Measurements from ENCODE around the gene SLAIN1. TPM values are rescaled to one million over a fixed set of nuclear protein-coding genes. Genes with fewer than 3 reads are reported as not detected.

Gene SLAIN1
- total and polyA plus RNA-seq, 2 of the 4 experiments (the other 2 are of a cell fraction): 0.29 to 0.36 TPM

DNA sequence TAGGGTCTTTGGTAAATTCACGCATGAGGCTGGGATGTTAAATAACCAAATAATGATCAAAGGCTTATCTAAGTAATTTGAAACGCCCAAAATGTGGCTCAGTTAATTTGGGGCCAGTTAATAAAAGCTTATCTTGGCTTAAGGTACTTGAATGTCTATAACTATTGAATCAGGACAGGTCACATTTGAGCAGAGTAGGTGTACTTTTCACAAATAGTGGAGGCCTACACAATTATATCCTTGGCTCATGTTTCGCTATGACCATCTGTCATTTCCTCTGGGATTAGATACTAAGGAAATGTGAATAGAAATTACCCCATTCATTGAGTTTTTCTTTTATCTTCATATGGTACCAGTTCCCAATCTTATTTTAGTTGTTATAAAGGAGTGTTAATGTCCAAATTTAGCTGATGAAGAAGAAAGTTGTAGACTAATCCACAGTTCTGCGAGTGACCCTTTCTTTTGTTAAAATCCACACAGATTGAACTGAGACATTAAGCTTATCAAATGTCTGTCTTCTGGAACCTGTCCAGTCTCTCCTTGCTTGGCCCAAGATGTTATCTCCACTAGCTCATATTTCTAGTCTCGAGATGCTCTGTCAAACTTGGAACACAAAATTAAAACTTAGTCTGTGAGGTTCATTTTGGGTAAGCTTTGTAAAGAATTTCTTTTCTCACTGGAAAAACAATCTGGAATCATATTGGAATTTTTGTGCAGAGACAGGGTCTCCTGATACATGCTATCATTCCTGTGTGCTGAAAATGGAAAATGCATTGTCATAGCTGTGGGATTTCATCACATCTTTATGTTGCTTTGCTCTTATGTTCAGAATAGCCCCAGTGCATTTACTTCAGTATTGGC is 31.0 kb downstream of the SLAIN1 start:
- H3K9ac ChIP-seq (ENCODE audit: low read depth, low read length): no peak overlapping the region
- DNase-seq (no peak), ATAC-seq (ENCODE audit: low read depth) (no peak)
- no peak overlapping the region for H2BK15ac ChIP-seq (ENCODE audit: low read depth, low read length)
- H3K4me3 ChIP-seq (ENCODE audit: insufficient read depth, low read depth, low read length): no peak overlapping the region
- H2AK5ac ChIP-seq (ENCODE audit: low read depth, low read length): no peak overlapping the region
- no peak overlapping the region for H3K23ac ChIP-seq (ENCODE audit: low read depth, low read length)
- no peaks in the 10 kb centered on the region for H3K9me1 ChIP-seq (ENCODE audit: insufficient read depth, low read length)
- in situ Hi-C loops (cut with MboI; ENCODE audit: low sequenced_read_pairs) (no loop called here), dilution Hi-C loops (cut with HindIII; ENCODE audit: low sequenced_read_pairs, unreplicated experiment) (no loop called here), intact Hi-C loops (cut with micrococcal nuclease) (no loop called here)
- BruUV-seq (replicated peaks): no TSS peak
- no CpG with 5 or more reads among the region's 5 CpGs for WGBS, 2 experiments (ENCODE audit: extremely low coverage in 2 of 2, insufficient read length in 1 of 2)
- H4K5ac ChIP-seq (ENCODE audit: low read depth, low read length): no peak overlapping the region
- ChIA-PET CTCF (no interaction called here), POLR2A (ENCODE audit: unreplicated experiment) (no interaction called here)
- H2BK5ac ChIP-seq (ENCODE audit: low read depth, low read length, poor library complexity, severe bottlenecking): no peak overlapping the region
- H4K20me1 ChIP-seq (ENCODE audit: insufficient read depth, low read length): no peaks in the 10 kb centered on the region
- H3K36me3 ChIP-seq (ENCODE audit: control insufficient read depth, insufficient read depth, low read length): no peaks in the 10 kb centered on the region
- H3K4me1 ChIP-seq (ENCODE audit: control insufficient read depth, insufficient read depth, low read length): no peaks in the 10 kb centered on the region
- H2BK120ac ChIP-seq (ENCODE audit: low read depth, low read length): no peak overlapping the region
- H3K18ac ChIP-seq (ENCODE audit: low read depth, low read length): no peak overlapping the region
- H2AK9ac ChIP-seq (replicated peaks; ENCODE audit: low read depth, low read length, poor library complexity): no peak overlapping the region
- H4K8ac ChIP-seq (ENCODE audit: low read depth in 2 of 2, low read length in 2 of 2): no peak overlapping the region
- H4K91ac ChIP-seq (ENCODE audit: insufficient read depth, low read depth, low read length): no peak overlapping the region
- no peaks in the 10 kb centered on the region for H3K79me1 ChIP-seq (ENCODE audit: low read depth in 1 of 2, low read length in 2 of 2)
- no peak overlapping the region for H2AFZ ChIP-seq (replicated peaks; ENCODE audit: low read length, poor library complexity)
- H3K14ac ChIP-seq (replicated peaks; ENCODE audit: low read depth, low read length): no peak overlapping the region
- no peak overlapping the region for H3K4ac ChIP-seq (ENCODE audit: low read depth, low read length)
- no peak overlapping the region for H3K56ac ChIP-seq (ENCODE audit: extremely low read depth, insufficient read depth, low read length)
- no peak overlapping the region for H3K4me2 ChIP-seq (ENCODE audit: low read depth, low read length)
- no peaks in the 10 kb centered on the region for H3K9me3 ChIP-seq (ENCODE audit: control insufficient read depth, insufficient read depth, low read length)
- TF ChIP-seq, protein P1, sequence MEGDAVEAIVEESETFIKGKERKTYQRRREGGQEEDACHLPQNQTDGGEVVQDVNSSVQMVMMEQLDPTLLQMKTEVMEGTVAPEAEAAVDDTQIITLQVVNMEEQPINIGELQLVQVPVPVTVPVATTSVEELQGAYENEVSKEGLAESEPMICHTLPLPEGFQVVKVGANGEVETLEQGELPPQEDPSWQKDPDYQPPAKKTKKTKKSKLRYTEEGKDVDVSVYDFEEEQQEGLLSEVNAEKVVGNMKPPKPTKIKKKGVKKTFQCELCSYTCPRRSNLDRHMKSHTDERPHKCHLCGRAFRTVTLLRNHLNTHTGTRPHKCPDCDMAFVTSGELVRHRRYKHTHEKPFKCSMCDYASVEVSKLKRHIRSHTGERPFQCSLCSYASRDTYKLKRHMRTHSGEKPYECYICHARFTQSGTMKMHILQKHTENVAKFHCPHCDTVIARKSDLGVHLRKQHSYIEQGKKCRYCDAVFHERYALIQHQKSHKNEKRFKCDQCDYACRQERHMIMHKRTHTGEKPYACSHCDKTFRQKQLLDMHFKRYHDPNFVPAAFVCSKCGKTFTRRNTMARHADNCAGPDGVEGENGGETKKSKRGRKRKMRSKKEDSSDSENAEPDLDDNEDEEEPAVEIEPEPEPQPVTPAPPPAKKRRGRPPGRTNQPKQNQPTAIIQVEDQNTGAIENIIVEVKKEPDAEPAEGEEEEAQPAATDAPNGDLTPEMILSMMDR (conservative IDR thresholded peaks at IDR 0.05; ENCODE audit: low read depth, low read length): no peak
- TF ChIP-seq, protein P2, sequence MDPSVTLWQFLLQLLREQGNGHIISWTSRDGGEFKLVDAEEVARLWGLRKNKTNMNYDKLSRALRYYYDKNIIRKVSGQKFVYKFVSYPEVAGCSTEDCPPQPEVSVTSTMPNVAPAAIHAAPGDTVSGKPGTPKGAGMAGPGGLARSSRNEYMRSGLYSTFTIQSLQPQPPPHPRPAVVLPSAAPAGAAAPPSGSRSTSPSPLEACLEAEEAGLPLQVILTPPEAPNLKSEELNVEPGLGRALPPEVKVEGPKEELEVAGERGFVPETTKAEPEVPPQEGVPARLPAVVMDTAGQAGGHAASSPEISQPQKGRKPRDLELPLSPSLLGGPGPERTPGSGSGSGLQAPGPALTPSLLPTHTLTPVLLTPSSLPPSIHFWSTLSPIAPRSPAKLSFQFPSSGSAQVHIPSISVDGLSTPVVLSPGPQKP (IDR thresholded peaks at IDR 0.05; ENCODE audit: borderline replicate concordance, low read depth, low read length): no peak
- no peak for TF ChIP-seq RFX5 (IDR thresholded peaks at IDR 0.05; ENCODE audit: low read depth, low read length)
- no peak for TF ChIP-seq MAZ (IDR thresholded peaks at IDR 0.05; ENCODE audit: borderline replicate concordance, low read depth, low read length)
- TF ChIP-seq SMC3 (IDR thresholded peaks at IDR 0.05; ENCODE audit: low read depth, low read length): no peak
- no peak for TF ChIP-seq BHLHE40 (IDR thresholded peaks at IDR 0.05; ENCODE audit: low read depth, low read length)
- TF ChIP-seq RCOR1 (IDR thresholded peaks at IDR 0.05; ENCODE audit: insufficient replicate concordance, low read length): no peak
- TF ChIP-seq, protein P3, sequence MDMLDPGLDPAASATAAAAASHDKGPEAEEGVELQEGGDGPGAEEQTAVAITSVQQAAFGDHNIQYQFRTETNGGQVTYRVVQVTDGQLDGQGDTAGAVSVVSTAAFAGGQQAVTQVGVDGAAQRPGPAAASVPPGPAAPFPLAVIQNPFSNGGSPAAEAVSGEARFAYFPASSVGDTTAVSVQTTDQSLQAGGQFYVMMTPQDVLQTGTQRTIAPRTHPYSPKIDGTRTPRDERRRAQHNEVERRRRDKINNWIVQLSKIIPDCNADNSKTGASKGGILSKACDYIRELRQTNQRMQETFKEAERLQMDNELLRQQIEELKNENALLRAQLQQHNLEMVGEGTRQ (IDR thresholded peaks at IDR 0.05; ENCODE audit: low read depth, low read length): no peak
- no peak for TF ChIP-seq FOS (IDR thresholded peaks at IDR 0.05; ENCODE audit: low read depth, low read length)
- no peak overlapping the region for H2BK20ac ChIP-seq (ENCODE audit: low read depth, low read length)
- H3K27me3 ChIP-seq (ENCODE audit: control insufficient read depth, insufficient read depth, low read length): peaks cover 1% of the 10 kb centered on the region; the same call in 1 of the 2 replicates
- no peak overlapping the region for H3K27ac ChIP-seq (ENCODE audit: insufficient read depth, low read length)
